Measurements from ENCODE around the gene ADH7. TPM values are rescaled to one million over a fixed set of nuclear protein-coding genes. Genes with fewer than 3 reads are reported as not detected.

The ADH7 gene
- total RNA-seq: not detected in 2 replicates

GRCh38 chr4:99435154-99435553 is at the start of gene ADH7:
ADH7 (minus strand) TSS chr4:99435342; CDS start chr4:99435233, 109 bp downstream.

Other genes with a start within 250 kb of the ADH7 start
- gene ADH6, start 216.1 kb downstream of the ADH7 start, total RNA-seq: not detected in 2 replicates
- not detected in 2 replicates for gene ADH1A, start 144.4 kb downstream of the ADH7 start, total RNA-seq
- 2.9 and 5.2 TPM in 2 replicates for gene ADH1B, start 113.9 kb downstream of the ADH7 start, total RNA-seq
- gene ADH1C, start 82.6 kb downstream of the ADH7 start, total RNA-seq: 0.34 and 1.5 TPM in 2 replicates
- not detected in 2 replicates for gene C4orf17, start 75.7 kb upstream of the ADH7 start, total RNA-seq
- gene TRMT10A, start 128.7 kb upstream of the ADH7 start, total RNA-seq: 5.2 and 7.6 TPM in 2 replicates
- under 0.01 TPM in 2 replicates for gene MTTP, start 139.5 kb upstream of the ADH7 start, total RNA-seq
- not detected in 2 replicates for gene C4orf54, start 222.5 kb upstream of the ADH7 start, total RNA-seq